Heart right ventricle (tissue), 16 donors: ENCODE results near the gene TANC2. TPM values are rescaled to one million over a fixed set of nuclear protein-coding genes. Genes with fewer than 3 reads are reported as not detected.

ENCODE experiments used
- ATAC-seq, 8 donors: fragments of 200-7000 bp; cut with Tn5 transposase; one replicate each; pipeline ENCODE4 v1.9.1; 2020; ENCODE audit warnings: mild to moderate bottlenecking in 8 of 8, moderate library complexity in 8 of 8, moderate number of reproducible peaks in 1 of 8
- DNase-seq, 2 donors: peaks; one replicate each; pipeline ENCODE4 v3.0.0-alpha.2; 2020
- H3K27ac ChIP-seq, 10 donors: fragments of 200-600 bp; sonication (generic) in 2 of 10; one replicate each; pipeline versions ENCODE4 v1.5.0 to v1.8.0; 2020 to 2022; ENCODE audit warnings: mild to moderate bottlenecking in 3 of 10
- H3K27me3 ChIP-seq, 7 donors: fragments of 200-600 bp; one replicate each; pipeline ENCODE4 v1.8.0; 2021 to 2022; ENCODE audit warnings: mild to moderate bottlenecking in 2 of 7
- H3K36me3 ChIP-seq, 9 donors: fragments of 200-600 bp; sonication (generic) in 1 of 9; one replicate each; pipeline versions ENCODE4 v1.5.0 to v1.8.0; 2020 to 2022; ENCODE audit warnings: mild to moderate bottlenecking in 2 of 9
- H3K4me1 ChIP-seq, 9 donors: fragments of 200-600 bp; sonication (generic) in 1 of 9; one replicate each; pipeline versions ENCODE4 v1.5.0 to v1.8.0; 2020 to 2022; ENCODE audit warnings: mild to moderate bottlenecking in 4 of 9
- H3K4me3 ChIP-seq, 10 donors: fragments of 200-600 bp; sonication (generic) in 2 of 10; one replicate each; pipeline versions ENCODE4 v1.5.0 to v1.8.0; 2020 to 2022; ENCODE audit warnings: mild to moderate bottlenecking in 7 of 10, moderate library complexity in 2 of 10
- H3K9me3 ChIP-seq, 11 donors: fragments of 200-600 bp in 10 of 11; sonication (generic) in 2 of 11; one replicate each; pipeline versions ENCODE4 v1.5.0 to v1.8.0; 2013 to 2022; ENCODE audit warnings: mild to moderate bottlenecking in 2 of 11, control low read depth in 1 of 11, moderate library complexity in 1 of 11
- CTCF ChIP-seq, 9 donors: fragments of 200-600 bp; sonication (generic) in 2 of 9; IDR thresholded peaks; one replicate each; pipeline versions ENCODE4 v1.5.0 to v1.8.0; 2021 to 2022; ENCODE audit warnings: antibody characterized with exemption in 9 of 9, mild to moderate bottlenecking in 5 of 9, moderate library complexity in 1 of 9
- WGBS, 2 donors: extraction: QIAGEN DNeasy Blood & Tissue Kit; methylation state at CpG; one replicate each; pipeline ENCODE4 v1.1.7; 2013; ENCODE audit warnings: inconsistent platforms in 1 of 2; 5-methylcytosine and 5-hydroxymethylcytosine counted together
- intact Hi-C, 10 donors: fragments of 100-400 bp; cut with DNase I; formaldehyde crosslinking; loops; one replicate each; pipeline versions ENCODE4 v1.11.1 to v1.14.2; 2022
- microRNA-seq, 2 donors: library from miRNA; unstranded; fragments of <30 nt; microRNA quantifications; one replicate each; pipeline ENCODE4 v1.2.0, GENCODE V29; 2021
- polyA plus RNA-seq, 2 donors: library from polyadenylated mRNA; stranded (reverse); fragments of 200-250 nt; gene quantifications; one replicate each; pipeline ENCODE4 v1.2.3, GENCODE V29; 2013
- total RNA-seq, 10 donors: library from RNA; stranded (reverse); fragmentation: NEBNext Ultra II Directional in 3 of 10; extraction: Animal tissue kit (Norgen Biotek cat#: 25700) in 3 of 10; gene quantifications; one replicate each; pipeline versions ENCODE4 v1.2.1 to v1.2.4, GENCODE V29; 2021 to 2023
- donor health status: Arrhythmogenic right ventricular cardiomyopathy.
- donor health status: ischemic (EF 13 %, LVEDD 7.1; RV severe dilation, severe dysfunction).
- donor health status: healthy with polysubstance abuse.
- donor health status: DM: no; HTN: yes; CAD: no.
- donor health status: DM: no; HTN: no; CAD: no.
- donor health status: ischemic (EF 25% LVEDD 6.9; RV normal size, moderate dysfunction).
- donor health status: ischemic (EF 25% LVEDD 5.7; RV mildly dilated, moderate dysfunction).
- donor health status: healthy.
- donor health status: DM: yes; HTN: yes; CAD: no.
- donor health status: Ischemic cardiomyopathy.
- donor health status: ischemic (EF 35%, LVEDD 5.7; RV mildly dilated, moderate dysfunction).
- donor health status: nonischemic (EF 11% LVEDD 7.7; RV severe dilation, severe dysfunction).
- donor health status: DM: yes; HTN: yes; CAD: no.
- donor health status: PGD.
- donor health status: ischemic (EF 29% LVEDD 5.4; RV normal size, mild dysfunction).
- donor health status: nonischemic (EF 23%, LVEDD 6.1; RV moderate dilation, normal function).

The TANC2 gene
- total and polyA plus RNA-seq, 12 donors = 1.3 to 19.4 (median 8.4) TPM

- Histone ChIP-seq H3K4me1 (peaks cover 0 to 16% (median 6%) of the 10 kb centered on the region in 9 donors), H3K36me3 (no peaks in the 10 kb centered on the region), H3K4me3 (no peak overlapping the region), H3K9me3 (no peaks in the 10 kb centered on the region), H3K27ac (no peak overlapping the region), H3K27me3 (no peaks in the 10 kb centered on the region)
- no peak for TF ChIP-seq CTCF (IDR thresholded peaks at IDR 0.05)
- intact Hi-C loops = loop anchor here in 6 of 10 donors (5.0 to 10.0 kb wide), 3 partner anchors 45 to 408 kb away; no protein-coding TSS in a partner anchor
- no peak for DNase-seq
- WGBS, 2 donors = 93 to 96% methylated on average over 3 of the region's 3 CpGs
- ATAC-seq = no peak
Observed at GRCh38 chr17:62999736-63000135, 33.7 kb downstream of the TANC2 start.

GRCh38 chr17:63001689-63002394 is 35.8 kb downstream of the TANC2 start:
- TF ChIP-seq CTCF (IDR thresholded peaks at IDR 0.05) = no peak
- intact Hi-C loops = no loop called here
- no peak for DNase-seq
- H3K27ac ChIP-seq = no peak overlapping the region
- no peaks in the 10 kb centered on the region for H3K9me3 ChIP-seq
- 96 to 97% methylated on average over 5 of the region's 5 CpGs for WGBS, 2 donors
- no peaks in the 10 kb centered on the region for H3K27me3 ChIP-seq
- H3K4me1 ChIP-seq = peaks cover 0 to 3% (median 0%) of the 10 kb centered on the region in 9 donors
- no peak overlapping the region for H3K4me3 ChIP-seq
- no peak for ATAC-seq
- H3K36me3 ChIP-seq = no peaks in the 10 kb centered on the region

GRCh38 chr17:63002625-63003024 is 36.6 kb downstream of the TANC2 start:
- no peaks in the 10 kb centered on the region for H3K9me3 ChIP-seq
- no peaks in the 10 kb centered on the region for H3K27me3 ChIP-seq
- WGBS, 2 donors = 98 to 99% methylated on average over 2 of the region's 2 CpGs
- TF ChIP-seq CTCF (IDR thresholded peaks at IDR 0.05) = no peak
- no peaks in the 10 kb centered on the region for H3K36me3 ChIP-seq
- H3K4me3 ChIP-seq = no peak overlapping the region
- intact Hi-C loops = no loop called here
- no peak for DNase-seq
- ATAC-seq = no peak
- H3K4me1 ChIP-seq = peaks cover 0 to 3% (median 0%) of the 10 kb centered on the region in 9 donors
- no peak overlapping the region for H3K27ac ChIP-seq

GRCh38 chr17:63015824-63016223 is 49.8 kb downstream of the TANC2 start:
- no peak for TF ChIP-seq CTCF (IDR thresholded peaks at IDR 0.05)
- Histone ChIP-seq H3K36me3 (peaks cover 0 to under 1% (median 0%) of the 10 kb centered on the region in 9 donors), H3K9me3 (peaks cover 0 to 10% (median 0%) of the 10 kb centered on the region in 11 donors), H3K4me3 (no peak overlapping the region), H3K27me3 (no peaks in the 10 kb centered on the region), H3K27ac (no peak overlapping the region), H3K4me1 (no peaks in the 10 kb centered on the region)
- intact Hi-C loops = no loop called here
- 88 to 91% methylated on average over 4 of the region's 4 CpGs for WGBS, 2 donors
- DNase-seq = no peak
- ATAC-seq = no peak

Small RNAs within 50 kb of the gene (microRNA-seq; reads per million reads assigned to microRNA genes)
- gene MIR633 = 0 reads per million in 2 donors

Other genes with a start within 250 kb of the TANC2 start
- gene MARCHF10, start 157.9 kb upstream of the TANC2 start, total RNA-seq = not detected
- under 1 TPM in 1 of 2 donors, not detected in 1; 0.04 TPM for gene MARCHF10, start 157.9 kb upstream of the TANC2 start, polyA plus RNA-seq